CD1c-positive myeloid dendritic cell (primary cell): ENCODE measurements around the gene SBK3.
"Not testable (repeated sequence)": the region's sequence is repeated elsewhere in the genome, so short reads cannot be mapped to it uniquely, and the experiment has no call there.

Source experiments
- DNase-seq: peaks from one replicate; pipeline ENCODE4 v3.0.0-alpha.2; 2016; ENCODE audit errors: extremely low spot score

Gene SBK3

GRCh38 chr19:55519451-55520311 lies 25.7 kb downstream of the SBK3 start:
- peak; percentile 64 for DNase-seq

GRCh38 chr19:55516878-55517620 lies 28.3 kb downstream of the SBK3 start:
- DNase-seq, result peak; percentile 97

DNA sequence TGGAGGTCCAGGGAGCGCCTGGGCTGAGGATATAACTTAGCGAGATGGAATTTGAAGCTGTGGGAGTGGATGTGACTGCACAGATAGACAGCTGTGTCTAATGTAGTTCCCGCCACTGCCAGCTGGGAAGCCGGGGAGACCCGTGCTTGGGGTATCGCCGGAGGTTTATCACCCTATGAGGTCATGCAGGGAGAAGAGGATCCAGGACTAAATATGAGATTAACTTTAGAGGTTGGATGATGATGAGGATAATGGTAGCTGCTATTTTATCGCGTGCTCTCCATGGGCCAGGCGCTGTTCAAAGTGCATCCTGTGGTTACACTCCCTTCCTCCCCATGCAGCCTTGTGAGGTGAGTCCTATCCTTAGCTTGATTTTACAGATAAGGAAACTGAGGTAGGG lies 37.2 kb downstream of the SBK3 start:
- no peak for DNase-seq

DNA sequence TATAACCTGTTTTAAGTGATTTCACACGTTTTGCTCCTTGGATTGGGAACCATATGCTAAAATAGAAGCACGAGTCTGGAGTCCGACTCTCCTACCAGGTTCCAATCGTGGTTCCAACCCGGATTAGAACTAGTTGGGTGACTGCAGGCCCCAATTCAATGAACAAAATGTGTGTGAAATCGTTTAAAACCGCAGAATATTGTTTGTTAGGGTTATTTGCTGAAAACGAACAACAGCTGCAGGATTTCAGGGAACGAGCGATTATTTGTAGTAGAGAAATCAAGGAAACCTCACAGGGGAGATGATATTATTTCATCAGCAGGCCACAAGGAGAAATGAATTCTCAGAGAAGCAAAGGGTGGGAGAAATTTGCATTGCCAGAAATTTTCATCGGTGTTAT lies 40.4 kb downstream of the SBK3 start:
- no peak for DNase-seq

DNA sequence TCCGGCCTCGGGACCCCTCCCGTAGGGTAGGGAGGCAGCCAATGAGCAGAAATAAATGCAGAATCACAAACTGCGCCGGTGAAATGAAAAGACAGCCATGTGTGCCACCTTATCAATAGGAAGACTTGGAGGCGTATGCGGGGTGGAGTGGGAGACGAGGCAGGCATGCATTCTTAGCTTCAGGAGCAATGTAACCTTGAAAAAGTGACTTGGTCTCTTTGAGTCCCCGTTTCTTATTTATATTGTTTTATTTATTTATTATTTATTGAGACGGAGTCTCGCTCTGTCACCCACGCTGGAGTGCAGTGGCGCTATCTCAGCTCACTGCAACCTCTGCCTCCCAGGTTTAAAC lies 41.1 kb downstream of the SBK3 start:
- no peak for DNase-seq

DNA sequence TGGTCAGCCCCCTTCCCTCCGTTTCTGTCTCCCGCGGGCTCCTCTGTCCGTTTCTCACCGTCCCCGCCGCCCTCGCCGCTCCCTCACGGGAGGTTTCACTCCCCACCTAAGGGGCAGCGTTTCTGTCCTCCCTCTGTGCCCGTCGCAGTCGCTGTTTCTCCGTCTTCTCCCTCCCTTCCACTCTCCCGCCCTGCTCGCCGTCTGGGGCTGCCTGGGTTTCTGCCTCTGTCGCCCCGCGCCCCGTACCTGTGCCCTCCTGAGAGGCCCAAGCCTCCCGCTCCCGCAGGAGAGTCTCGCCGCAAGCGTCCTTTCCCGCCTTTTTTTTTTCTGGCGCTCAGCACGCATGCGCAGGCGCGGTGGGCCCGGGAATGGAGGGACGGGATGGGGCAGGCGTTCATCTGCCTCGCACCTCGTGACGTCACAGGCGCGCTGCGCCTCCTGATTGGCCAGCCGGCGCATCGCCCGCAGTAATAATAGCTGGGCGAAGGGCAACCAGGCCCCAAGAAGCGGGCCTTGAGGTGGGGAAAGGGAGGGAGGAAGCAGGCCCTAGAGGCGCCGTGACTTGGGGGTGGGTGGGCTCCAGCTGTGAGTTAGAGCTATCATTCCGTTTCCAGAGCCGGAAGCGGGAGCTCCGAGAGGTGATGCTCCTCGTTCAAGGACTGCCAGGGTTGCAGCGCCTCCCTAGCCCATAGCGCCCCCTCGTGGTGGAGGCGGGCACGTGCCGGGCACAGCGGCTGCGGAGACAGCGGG lies 41.7 kb downstream of the SBK3 start:
- peak; percentile 94 for DNase-seq

GRCh38 chr19:55503157-55503501 lies 42.2 kb downstream of the SBK3 start:
- no peak for DNase-seq

DNA sequence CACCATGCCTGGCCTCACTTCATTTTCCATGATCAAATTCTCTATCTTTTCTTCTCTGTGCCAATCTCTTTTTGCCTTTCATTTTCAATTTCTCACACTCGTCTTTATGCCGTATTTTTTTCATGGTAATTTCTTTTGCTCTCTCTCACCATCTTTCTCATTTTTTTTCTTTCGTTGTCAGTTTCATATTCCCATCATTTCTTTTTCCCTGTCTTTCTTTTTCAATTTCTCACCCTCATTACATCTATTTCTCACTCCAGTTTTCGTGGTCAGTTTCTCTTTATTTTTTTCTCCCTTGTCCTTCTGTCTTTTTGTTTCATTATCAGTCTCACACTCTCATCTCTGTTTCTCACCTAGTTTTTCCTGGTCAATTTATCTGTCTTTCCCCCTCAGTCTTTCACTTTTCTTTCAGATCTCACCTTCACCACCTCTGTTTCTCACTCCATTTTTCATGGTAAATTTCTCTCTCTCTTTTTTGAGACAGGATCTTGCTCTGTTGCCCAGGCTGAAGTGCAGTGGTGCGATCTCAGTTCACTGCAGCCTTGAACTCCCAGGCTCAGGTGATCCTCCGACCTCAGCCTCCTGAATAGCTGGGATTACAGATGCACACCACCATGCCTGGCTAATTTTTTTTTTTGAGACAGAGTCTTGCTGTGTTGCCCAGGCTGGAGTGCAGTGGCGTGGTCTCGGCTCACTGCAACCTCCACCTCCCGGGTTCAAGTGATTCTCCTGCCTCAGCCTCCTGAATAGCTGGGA lies 43.0 kb downstream of the SBK3 start:
- DNase-seq, result no peak

DNA sequence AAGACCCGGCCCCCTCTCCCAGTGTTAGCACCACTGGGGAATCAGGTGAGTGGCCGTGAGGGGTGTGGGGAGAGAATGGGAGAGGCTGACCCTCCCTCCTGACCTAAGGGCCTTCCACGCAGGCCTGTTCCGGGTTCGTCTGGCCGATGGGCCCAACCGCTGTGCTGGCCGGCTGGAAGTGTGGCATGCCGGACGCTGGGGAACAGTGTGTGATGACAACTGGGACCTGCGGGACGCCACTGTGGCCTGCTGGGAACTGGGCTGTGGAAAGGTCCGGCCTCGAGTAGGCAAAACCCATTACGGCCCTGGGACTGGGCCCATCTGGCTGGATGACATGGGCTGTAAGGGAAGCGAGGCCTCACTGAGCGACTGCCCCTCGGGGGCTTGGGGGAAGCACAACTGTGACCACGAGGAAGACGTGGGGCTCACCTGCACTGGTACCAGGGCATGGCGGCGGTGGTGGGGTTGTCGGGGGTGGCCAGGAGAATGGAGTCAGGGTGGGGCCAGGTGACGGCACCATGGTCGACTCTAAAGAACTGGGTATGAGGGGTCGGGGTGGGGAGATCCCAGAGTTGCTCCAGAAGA lies 44.9 kb downstream of the SBK3 start:
- no peak for DNase-seq

DNA sequence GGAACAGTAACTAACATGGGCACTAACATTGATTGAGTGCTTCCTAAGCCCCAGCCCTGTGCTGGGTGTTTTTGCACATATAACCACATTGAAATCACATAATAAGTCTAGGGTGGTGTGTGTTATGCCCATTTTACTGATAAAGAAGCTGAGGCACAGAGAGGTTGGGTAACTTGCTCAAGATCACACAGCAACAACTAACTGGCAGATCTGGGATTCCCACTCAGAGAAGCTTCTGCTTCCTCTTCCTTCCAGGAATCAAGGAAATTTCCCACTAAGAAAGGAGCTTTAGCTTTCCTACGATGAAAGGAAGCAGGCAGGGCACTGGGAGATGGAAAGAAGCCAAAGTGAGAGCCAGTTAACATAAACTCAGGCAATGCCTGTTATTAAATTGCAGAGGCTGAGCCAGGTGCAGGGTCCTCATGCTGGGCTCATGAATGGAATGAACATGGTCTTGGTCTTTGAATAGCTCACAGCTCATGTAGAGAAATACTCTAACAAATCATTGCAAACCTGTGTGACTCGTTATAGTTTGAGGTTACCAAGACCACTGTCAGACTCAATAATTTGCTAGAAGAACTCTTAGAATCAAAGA lies 47.0 kb downstream of the SBK3 start:
- DNase-seq, result no peak

- no peak for DNase-seq
These were observed 47.6 kb downstream of the SBK3 start for GRCh38 chr19:55497763-55498162.

GRCh38 chr19:55496820-55497219 lies 48.5 kb downstream of the SBK3 start:
- DNase-seq, result not testable (repeated sequence)

- no peak for DNase-seq
These were observed 49.5 kb downstream of the SBK3 start for GRCh38 chr19:55495646-55496349.

DNA sequence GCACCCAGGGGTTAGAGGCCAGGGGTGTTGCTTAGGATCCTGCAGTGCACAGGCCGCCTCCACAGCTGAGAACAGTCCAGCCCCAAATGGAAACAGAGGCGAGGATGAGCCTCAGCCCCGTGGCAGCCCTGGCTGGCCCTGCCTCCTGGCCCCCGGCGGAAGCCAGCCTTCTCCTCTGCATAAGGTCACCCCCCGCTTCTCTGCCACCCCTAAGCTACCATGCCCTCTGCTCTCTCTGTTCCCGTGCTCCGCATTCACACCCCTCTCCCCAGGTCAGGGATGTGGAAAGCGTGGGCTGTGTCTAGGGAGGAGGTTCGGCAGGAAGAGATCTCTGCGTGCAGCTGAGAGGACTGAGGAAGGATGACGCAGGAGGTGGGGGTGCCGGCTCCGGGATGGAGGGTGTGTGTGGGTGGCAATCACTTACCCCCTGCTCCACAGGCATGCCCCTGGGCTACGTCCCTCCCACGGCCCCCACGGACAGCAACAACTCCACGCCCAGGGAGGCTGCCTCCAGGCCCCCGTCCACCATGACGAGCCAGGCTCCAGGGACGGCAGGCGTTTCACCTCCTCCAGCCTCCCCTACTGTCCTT lies 51.1 kb downstream of the SBK3 start:
- peak; percentile 19 for DNase-seq

DNA sequence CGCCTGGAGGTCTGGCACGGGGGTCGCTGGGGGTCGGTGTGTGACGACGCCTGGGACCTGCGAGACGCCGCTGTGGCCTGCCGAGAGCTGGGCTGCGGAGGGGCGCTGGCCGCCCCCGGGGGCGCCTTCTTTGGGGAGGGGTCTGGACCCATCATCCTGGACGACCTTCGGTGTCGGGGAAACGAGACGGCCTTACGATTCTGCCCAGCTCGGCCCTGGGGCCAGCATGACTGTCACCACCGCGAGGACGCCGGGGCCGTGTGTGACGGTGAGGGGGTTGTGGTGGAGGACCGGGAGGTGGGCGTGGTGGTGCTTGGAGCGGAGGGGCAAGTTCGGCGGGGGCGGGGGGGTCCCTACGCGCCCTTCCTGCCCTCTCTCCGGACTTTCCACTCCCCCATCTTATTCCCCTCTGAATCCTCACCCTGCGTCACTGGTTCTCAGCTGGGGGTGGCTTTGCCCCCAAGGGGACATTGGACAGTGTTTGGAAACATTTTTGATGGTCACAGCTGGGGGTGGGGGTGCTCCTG lies 51.6 kb downstream of the SBK3 start:
- DNase-seq, result no peak

- DNase-seq, result no peak
These were observed 52.2 kb downstream of the SBK3 start for GRCh38 chr19:55493052-55493644.

- DNase-seq, result no peak
These were observed 52.9 kb downstream of the SBK3 start for GRCh38 chr19:55492362-55492944.

GRCh38 chr19:55491546-55492360 lies 53.6 kb downstream of the SBK3 start:
- no peak for DNase-seq
